Body of pancreas (tissue), 4 donors: ENCODE data around the gene SV2A. TPM values are rescaled to one million over a fixed set of nuclear protein-coding genes. Genes with fewer than 3 reads are reported as not detected.

ENCODE experiments used
- ATAC-seq: fragments of 150-250 bp; one replicate; pipeline ENCODE4 v1.9.1; 2016
- DNase-seq, 4 donors: peaks; one replicate each; pipeline ENCODE4 v3.0.0-alpha.2; 2019
- H3K27ac ChIP-seq, 4 donors: fragments of 200-600 bp; sonication (generic); 1 replicate in 3 of 4; 2 replicates in 1 of 4; pipeline versions ENCODE4 v1.5.1 to v1.6.1; 2016 to 2019; ENCODE audit warnings: mild to moderate bottlenecking in 1 of 4, mixed read lengths in 1 of 4, moderate library complexity in 1 of 4
- H3K27me3 ChIP-seq, 2 donors: fragments of 200-600 bp; sonication (generic); one replicate each; pipeline ENCODE4 v1.6.0; 2016; ENCODE audit warnings: mild to moderate bottlenecking in 1 of 2
- H3K36me3 ChIP-seq, 2 donors: fragments of 200-600 bp; sonication (generic); replicated peaks in 1 of 2; 2 replicates each; pipeline ENCODE4 v1.5.1; 2016; ENCODE audit warnings: low read depth in 2 of 2; ENCODE audit not compliant: insufficient read depth in 1 of 2
- H3K4me1 ChIP-seq: fragments of 200-600 bp; sonication (generic); one replicate; pipeline ENCODE4 v1.6.0; 2016
- H3K4me3 ChIP-seq, 2 donors: fragments of 200-600 bp; sonication (generic); 1 replicate in 1 of 2; 2 replicates in 1 of 2; pipeline ENCODE4 v1.5.1; 2016 to 2019
- H3K9me3 ChIP-seq, 3 donors: fragments of 200-600 bp; sonication (generic); 1 replicate in 2 of 3; 2 replicates in 1 of 3; pipeline ENCODE4 v1.5.1; 2016
- POLR2A ChIP-seq, 3 donors: fragments of 450-650 bp; IDR thresholded peaks; one replicate each; pipeline ENCODE4 v1.6.1; 2016; ENCODE audit warnings: antibody characterized with exemption in 3 of 3, mild to moderate bottlenecking in 2 of 3
- WGBS, 2 donors: methylation state at CpG; one replicate each; pipeline ENCODE4 v1.1.5; 2017; 5-methylcytosine and 5-hydroxymethylcytosine counted together
- intact Hi-C: fragments of 100-400 bp; cut with DNase I; formaldehyde crosslinking; loops from one replicate; pipeline ENCODE4 v1.15.1; 2023
- total RNA-seq, 2 donors: library from RNA; depleted of rRNA; stranded (reverse); fragments of >200 nt; gene quantifications; one replicate each; pipeline ENCODE4 v1.1.0, GENCODE V29; 2016
- TF ChIP-seq, protein P1 (sequence below), 7 experiments: fragments of 450-650 bp in 4 of 7; fragments of 200-600 bp in 3 of 7; sonication (generic) in 3 of 7; IDR thresholded peaks; one replicate each; pipeline ENCODE4 v1.5.1; 2016 to 2019; ENCODE audit warnings: antibody characterized with exemption in 7 of 7

SV2A gene
- total RNA-seq, 2 donors from 2014 or later, result 0.33 to 2.1 TPM

- H3K4me1 ChIP-seq, result peaks cover 45% of the 10 kb centered on the region
- ATAC-seq (no peak), DNase-seq (no peak)
- H3K27ac ChIP-seq, result peak overlapping the region in 3 of 4 donors; percentile 3 to 63 (median 21)
- H3K9me3 ChIP-seq, result no peaks in the 10 kb centered on the region
- H3K36me3 ChIP-seq, result no peaks in the 10 kb centered on the region
- TF ChIP-seq POLR2A (IDR thresholded peaks at IDR 0.05), result no peak
- no peak overlapping the region for H3K4me3 ChIP-seq
- no peaks in the 10 kb centered on the region for H3K27me3 ChIP-seq
- intact Hi-C loops, result no loop called here
Measured at GRCh38 chr1:149937759-149938158, 20.1 kb upstream of the SV2A start.

DNA sequence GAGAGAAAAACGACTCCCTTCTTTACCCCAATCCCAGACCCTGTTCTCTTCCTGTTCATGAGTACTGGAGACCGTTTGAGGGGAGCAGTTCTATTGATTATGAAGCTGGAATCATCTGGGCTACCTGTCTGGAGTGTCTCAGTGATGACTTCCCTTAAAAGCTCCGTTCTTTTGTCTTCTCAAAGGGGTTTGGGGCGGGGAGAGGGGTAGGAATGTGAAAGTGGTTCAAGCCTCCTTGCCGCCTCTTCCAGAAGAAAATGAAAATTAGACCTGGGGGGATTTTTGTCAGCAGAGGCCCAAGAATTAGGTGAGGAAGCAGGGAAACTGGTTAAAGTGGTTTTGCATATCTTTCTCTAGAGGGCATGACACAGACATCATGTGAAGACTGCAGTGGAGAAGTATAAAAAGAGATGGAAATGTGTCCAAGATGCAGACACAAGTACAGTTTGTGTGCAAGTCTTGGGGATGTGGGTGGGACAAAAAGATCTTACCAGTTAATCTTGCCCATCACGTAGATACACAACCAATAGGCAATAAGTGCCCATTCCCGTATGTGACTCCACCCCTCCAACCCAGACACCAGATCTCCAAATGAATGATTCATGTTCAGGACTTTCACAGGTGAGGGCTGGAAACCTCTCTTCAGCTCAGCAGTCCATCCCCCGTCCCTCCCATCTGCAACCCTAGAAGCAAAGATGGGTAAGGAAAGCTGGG lies 19.5 kb upstream of the SV2A start:
- TF ChIP-seq, protein P1, sequence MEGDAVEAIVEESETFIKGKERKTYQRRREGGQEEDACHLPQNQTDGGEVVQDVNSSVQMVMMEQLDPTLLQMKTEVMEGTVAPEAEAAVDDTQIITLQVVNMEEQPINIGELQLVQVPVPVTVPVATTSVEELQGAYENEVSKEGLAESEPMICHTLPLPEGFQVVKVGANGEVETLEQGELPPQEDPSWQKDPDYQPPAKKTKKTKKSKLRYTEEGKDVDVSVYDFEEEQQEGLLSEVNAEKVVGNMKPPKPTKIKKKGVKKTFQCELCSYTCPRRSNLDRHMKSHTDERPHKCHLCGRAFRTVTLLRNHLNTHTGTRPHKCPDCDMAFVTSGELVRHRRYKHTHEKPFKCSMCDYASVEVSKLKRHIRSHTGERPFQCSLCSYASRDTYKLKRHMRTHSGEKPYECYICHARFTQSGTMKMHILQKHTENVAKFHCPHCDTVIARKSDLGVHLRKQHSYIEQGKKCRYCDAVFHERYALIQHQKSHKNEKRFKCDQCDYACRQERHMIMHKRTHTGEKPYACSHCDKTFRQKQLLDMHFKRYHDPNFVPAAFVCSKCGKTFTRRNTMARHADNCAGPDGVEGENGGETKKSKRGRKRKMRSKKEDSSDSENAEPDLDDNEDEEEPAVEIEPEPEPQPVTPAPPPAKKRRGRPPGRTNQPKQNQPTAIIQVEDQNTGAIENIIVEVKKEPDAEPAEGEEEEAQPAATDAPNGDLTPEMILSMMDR (IDR thresholded peaks at IDR 0.05), result no peak
- peak; percentile 46 to 63 (median 60) for TF ChIP-seq POLR2A (IDR thresholded peaks at IDR 0.05)
- DNase-seq (peak in 3 of 4 donors; percentile 30 to 69 (median 54)), ATAC-seq (no peak)
- Histone ChIP-seq H3K4me1 (peaks cover 45% of the 10 kb centered on the region), H3K27ac (peak overlapping the region; percentile 3 to 63 (median 18)), H3K9me3 (no peaks in the 10 kb centered on the region), H3K27me3 (no peaks in the 10 kb centered on the region), H3K36me3 (no peaks in the 10 kb centered on the region), H3K4me3 (peak overlapping the region in 1 of 2 donors; percentile 4)
- 17 to 18% methylated on average over 8 of the region's 8 CpGs for WGBS, 2 donors
- intact Hi-C loops, result no loop called here

DNA sequence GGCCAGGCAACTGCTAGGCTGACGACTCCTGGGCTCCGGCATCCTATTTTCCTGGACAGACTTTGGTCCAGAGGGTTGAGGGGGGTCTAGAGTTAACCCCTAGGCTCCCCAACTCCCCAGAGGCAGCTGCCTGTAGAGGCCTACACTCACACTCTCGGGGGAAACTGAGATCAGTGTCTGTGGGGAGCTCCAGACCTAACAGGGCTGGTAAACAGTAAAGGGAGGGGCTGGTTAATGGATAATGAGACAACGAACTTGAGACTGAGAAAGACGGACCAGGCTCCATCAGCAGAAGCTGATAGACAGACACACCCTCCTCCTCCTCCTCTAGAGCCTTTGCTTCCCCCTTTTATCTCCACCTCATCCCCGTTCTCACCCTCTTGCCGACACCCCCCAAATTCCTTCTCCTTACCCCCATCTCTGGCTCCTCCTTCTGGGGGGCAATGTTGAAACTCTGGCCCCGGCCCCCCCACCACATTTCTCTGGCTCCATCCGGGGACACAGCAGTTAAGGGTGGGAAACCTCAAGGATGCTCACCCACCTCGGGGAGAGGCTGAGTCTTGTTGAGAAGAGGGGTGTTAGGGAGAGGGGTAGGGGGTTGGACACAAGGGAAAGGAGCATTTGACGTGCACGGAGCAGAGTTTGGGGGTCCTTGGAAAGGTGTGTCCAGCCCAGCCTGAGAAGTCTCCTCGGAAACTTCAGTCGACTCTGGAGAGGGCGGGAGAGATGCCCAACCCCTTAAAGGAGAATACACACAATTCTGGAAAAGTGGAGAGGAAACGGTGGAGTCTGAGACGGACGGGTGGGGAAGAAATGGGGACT lies 18.7 kb upstream of the SV2A start, which contains the start of gene MTMR11:
MTMR11 (minus strand) TSS at position 710 of the 822 bp plus-strand sequence; CDS start at position 478, 232 bp downstream.
- no peaks in the 10 kb centered on the region for H3K9me3 ChIP-seq
- intact Hi-C loops, result no loop called here
- peaks cover 45% of the 10 kb centered on the region for H3K4me1 ChIP-seq
- H3K27ac ChIP-seq, result peak within 1 kb of the TSS; percentile 3 to 63 (median 18)
- no peak for ATAC-seq
- H3K36me3 ChIP-seq, result no peaks in the 10 kb centered on the region
- peak; percentile 38 to 62 (median 39) for DNase-seq
- no peaks in the 10 kb centered on the region for H3K27me3 ChIP-seq
- H3K4me3 ChIP-seq, result peak within 1 kb of the TSS in 1 of 2 donors; percentile 4
- TF ChIP-seq POLR2A (IDR thresholded peaks at IDR 0.05), result no peak
- TF ChIP-seq, protein P1 (IDR thresholded peaks at IDR 0.05), result no peak
- WGBS, 2 donors, result 9 to 16% methylated on average over 18 of the region's 18 CpGs

GRCh38 chr1:149934356-149934755 lies 16.7 kb upstream of the SV2A start:
- H3K36me3 ChIP-seq, result no peaks in the 10 kb centered on the region
- no peak for DNase-seq
- no peaks in the 10 kb centered on the region for H3K27me3 ChIP-seq
- no peak overlapping the region for H3K27ac ChIP-seq
- intact Hi-C loops, result no loop called here
- TF ChIP-seq, protein P1 (IDR thresholded peaks at IDR 0.05), result no peak
- TF ChIP-seq POLR2A (IDR thresholded peaks at IDR 0.05), result no peak
- no peaks in the 10 kb centered on the region for H3K9me3 ChIP-seq
- WGBS, 2 donors, result 47 to 61% methylated on average over 2 of the region's 2 CpGs
- no peak overlapping the region for H3K4me3 ChIP-seq
- peaks cover 38% of the 10 kb centered on the region for H3K4me1 ChIP-seq
- no peak for ATAC-seq

GRCh38 chr1:149933208-149933607 lies 15.6 kb upstream of the SV2A start:
- DNase-seq, result no peak
- Histone ChIP-seq H3K27me3 (no peaks in the 10 kb centered on the region), H3K36me3 (no peaks in the 10 kb centered on the region), H3K9me3 (no peaks in the 10 kb centered on the region), H3K4me3 (no peak overlapping the region), H3K27ac (no peak overlapping the region), H3K4me1 (peaks cover 32% of the 10 kb centered on the region)
- WGBS, 2 donors, result 80 to 94% methylated on average over 4 of the region's 4 CpGs
- no peak for TF ChIP-seq POLR2A (IDR thresholded peaks at IDR 0.05)
- TF ChIP-seq, protein P1 (IDR thresholded peaks at IDR 0.05), result no peak
- intact Hi-C loops, result no loop called here
- ATAC-seq, result no peak
